ENCODE measurements around the gene PIK3CD. TPM values are rescaled to one million over a fixed set of nuclear protein-coding genes. Genes with fewer than 3 reads are reported as not detected.

PIK3CD gene
- total and polyA plus RNA-seq, 2 experiments from 2014 or later: 6.6 to 32.1 TPM

- TF ChIP-seq ZNF462 (CRISPR knock-in tag; IDR thresholded peaks at IDR 0.05): no peak
These were observed 117.5 kb downstream of the PIK3CD start (continued) for GRCh38 chr1:9768983-9769382.

GRCh38 chr1:9770298-9770697, 118.8 kb downstream of the PIK3CD start:
- Histone ChIP-seq H3K27me3 (ENCODE audit: insufficient read depth) (no peaks in the 10 kb centered on the region), H2AFZ (no peak overlapping the region), H3K79me2 (replicated peaks; ENCODE audit: insufficient read depth) (peaks cover 55% of the 10 kb centered on the region), H3K4me3 (no peak overlapping the region), H3K4me1 (ENCODE audit: insufficient read depth) (peaks cover 4% of the 10 kb centered on the region; the same call in 1 of the 2 replicates), H3F3A (replicated peaks; ENCODE audit: low read depth) (0 out of 2 replicates have a peak, but pooled peaks cover 12% of the 10 kb centered on the region), H4K20me1 (replicated peaks; ENCODE audit: insufficient read depth) (peaks cover 29% of the 10 kb centered on the region), H3K27ac (ENCODE audit: low read depth) (peak overlapping the region; percentile 39; the same call in 1 of the 2 replicates), H3K4me2 (no peak overlapping the region), H3K9me2 (ENCODE audit: insufficient read depth) (no peaks in the 10 kb centered on the region), H3K36me3 (ENCODE audit: insufficient read depth) (peaks cover 11% of the 10 kb centered on the region; the same call in 1 of the 2 replicates)
- Mint-ChIP-seq H3K9me3 (no peaks in the 10 kb centered on the region), H3K27me3 (ENCODE audit: insufficient read depth, low read depth, poor library complexity) (peaks cover 13% of the 10 kb centered on the region), H3K4me1 (peaks cover 17% of the 10 kb centered on the region), H3K36me3 (ENCODE audit: low read depth) (peaks cover 23% of the 10 kb centered on the region), H3K27ac (no peak overlapping the region), H3K4me3 (no peak overlapping the region)
- DNase-seq (ENCODE audit: low spot score) (no peak), ATAC-seq (no peak)
- TF ChIP-seq JUNB (IDR thresholded peaks at IDR 0.05; ENCODE audit: unreplicated experiment): no peak
